Stimulated activated memory B cell treated with anti-CD40 and anti-IgM and Interleukin-4, amounts not matched to agents 10 μg/mL and 1 μg/mL and 100 μg/mL, for 72 hours (primary cell): ENCODE data around the gene CYP19A1.
"Not testable (repeated sequence)": the region's sequence is repeated elsewhere in the genome, so short reads cannot be mapped to it uniquely, and the experiment has no call there.

ENCODE experiments used
- ATAC-seq: fragments of 150-1000 bp; cut with Tn5 transposase; 2 replicates; pipeline ENCODE4 v1.10.0; 2021
- H3K27ac Mint-ChIP-seq: one replicate; pipeline ENCODE4 v1.8.0; 2022; ENCODE audit warnings: mild to moderate bottlenecking, mixed read lengths
- H3K27me3 Mint-ChIP-seq: one replicate; pipeline ENCODE4 v1.8.0; 2022; ENCODE audit warnings: mixed read lengths
- H3K36me3 Mint-ChIP-seq: one replicate; pipeline ENCODE4 v1.8.0; 2022; ENCODE audit warnings: mixed read lengths
- H3K4me1 Mint-ChIP-seq: one replicate; pipeline ENCODE4 v1.8.0; 2022; ENCODE audit warnings: mixed read lengths
- H3K4me3 Mint-ChIP-seq: one replicate; pipeline ENCODE4 v1.8.0; 2022; ENCODE audit warnings: mild to moderate bottlenecking, moderate library complexity, mixed read lengths
- H3K9me3 Mint-ChIP-seq: one replicate; pipeline ENCODE4 v1.8.0; 2022; ENCODE audit warnings: mixed read lengths

CYP19A1 gene

DNA sequence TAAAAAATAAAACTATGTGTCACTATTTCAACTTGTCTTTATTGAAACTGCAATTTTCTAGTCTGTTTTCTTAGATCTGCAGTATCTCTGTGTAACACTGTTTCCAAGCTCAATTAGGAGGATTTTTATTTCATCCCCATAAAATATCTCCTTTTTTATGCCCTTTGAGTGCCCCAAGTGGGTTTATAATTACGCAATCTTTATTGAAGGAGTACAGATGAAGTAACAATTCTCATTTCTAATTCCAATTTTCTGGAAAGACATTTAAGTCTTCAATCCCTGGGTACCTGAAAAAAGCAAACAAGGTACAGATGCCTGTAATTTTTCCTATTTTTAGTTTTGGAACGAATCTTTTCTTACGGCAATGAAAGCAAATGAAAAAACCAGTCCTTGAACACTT lies 61.3 kb downstream of the CYP19A1 start:
- Mint-ChIP-seq H3K27ac (no peak overlapping the region), H3K4me3 (no peak overlapping the region), H3K36me3 (no peaks in the 10 kb centered on the region), H3K9me3 (no peaks in the 10 kb centered on the region), H3K27me3 (peaks cover 11% of the 10 kb centered on the region), H3K4me1 (no peaks in the 10 kb centered on the region)
- no peak for ATAC-seq

DNA sequence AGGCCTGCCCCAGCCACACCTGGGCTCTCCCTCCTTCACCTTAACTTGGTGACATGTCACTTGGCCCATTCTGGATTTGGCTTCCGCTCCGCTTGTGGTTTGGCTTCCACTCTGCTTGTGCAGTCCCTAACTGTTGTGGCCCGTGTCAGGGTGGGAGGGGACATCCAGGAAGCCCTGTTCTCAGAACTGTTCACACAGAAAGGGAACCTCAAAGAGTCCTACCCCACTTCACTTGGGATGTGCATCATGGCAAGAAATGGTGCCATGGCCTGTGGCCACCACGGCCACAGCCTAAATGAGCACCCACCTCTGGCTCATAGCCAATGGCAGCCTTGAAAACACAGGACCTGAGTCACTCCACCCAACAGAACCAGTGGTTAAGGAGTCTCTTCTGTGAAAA lies 63.4 kb downstream of the CYP19A1 start:
- ATAC-seq, result no peak
- no peaks in the 10 kb centered on the region for H3K4me1 Mint-ChIP-seq
- no peak overlapping the region for H3K4me3 Mint-ChIP-seq
- no peaks in the 10 kb centered on the region for H3K36me3 Mint-ChIP-seq
- no peaks in the 10 kb centered on the region for H3K9me3 Mint-ChIP-seq
- H3K27me3 Mint-ChIP-seq, result peaks cover 11% of the 10 kb centered on the region
- H3K27ac Mint-ChIP-seq, result no peak overlapping the region

DNA sequence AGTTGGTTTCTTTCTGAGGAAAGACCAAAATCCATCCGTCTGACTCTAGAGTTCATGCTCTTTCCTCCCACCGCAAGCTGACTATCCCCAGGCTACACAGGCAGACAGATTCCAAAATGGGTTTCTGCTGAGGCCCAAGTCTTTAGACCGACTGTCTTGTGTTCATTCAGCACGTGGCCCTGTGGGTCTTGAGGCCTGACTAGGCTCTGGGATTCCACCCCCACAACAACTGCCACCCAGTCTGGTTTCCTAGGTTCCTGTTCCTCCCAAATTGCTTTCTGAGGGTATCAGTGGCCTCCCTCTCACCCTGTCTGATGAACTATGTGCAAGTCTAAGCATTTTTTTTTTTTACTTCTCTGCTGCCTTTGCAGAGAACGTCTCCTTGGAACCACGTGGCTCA lies 67.7 kb downstream of the CYP19A1 start:
- Mint-ChIP-seq H3K4me3 (no peak overlapping the region), H3K27me3 (no peaks in the 10 kb centered on the region), H3K27ac (no peak overlapping the region), H3K9me3 (no peaks in the 10 kb centered on the region), H3K36me3 (no peaks in the 10 kb centered on the region), H3K4me1 (peaks cover 9% of the 10 kb centered on the region)
- no peak for ATAC-seq

- Mint-ChIP-seq H3K27me3 (no peaks in the 10 kb centered on the region), H3K4me1 (peaks cover 9% of the 10 kb centered on the region), H3K36me3 (no peaks in the 10 kb centered on the region), H3K9me3 (no peaks in the 10 kb centered on the region), H3K27ac (no peak overlapping the region), H3K4me3 (no peak overlapping the region)
- no peak for ATAC-seq
Observed at GRCh38 chr15:51269496-51269895, 68.9 kb downstream of the CYP19A1 start.

DNA sequence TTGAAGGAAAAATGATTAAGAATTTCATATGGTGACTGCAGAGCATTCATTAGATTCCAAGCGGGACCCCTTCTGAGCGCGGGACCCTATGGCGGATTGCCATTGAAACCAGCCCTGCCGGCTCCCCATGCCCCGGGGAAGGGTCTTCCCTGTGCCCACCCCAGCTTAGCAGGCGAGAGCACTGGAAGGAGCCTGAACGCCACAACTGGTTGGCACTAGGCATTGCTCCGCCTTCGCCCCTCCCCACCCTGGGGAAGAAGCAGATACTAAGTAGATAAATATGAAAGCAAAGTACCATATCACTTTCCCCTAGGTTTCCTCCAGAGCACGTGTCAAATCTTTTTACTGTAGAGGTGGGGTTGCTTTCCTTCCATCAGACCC lies 70.7 kb downstream of the CYP19A1 start:
- ATAC-seq, result no peak
- Mint-ChIP-seq H3K9me3 (no peaks in the 10 kb centered on the region), H3K27ac (no peak overlapping the region), H3K4me3 (peak overlapping the region; percentile 22), H3K4me1 (peaks cover 9% of the 10 kb centered on the region), H3K36me3 (no peaks in the 10 kb centered on the region), H3K27me3 (no peaks in the 10 kb centered on the region)

- H3K4me3 Mint-ChIP-seq, result peak overlapping the region; percentile 22
- H3K27me3 Mint-ChIP-seq, result no peaks in the 10 kb centered on the region
- no peak overlapping the region for H3K27ac Mint-ChIP-seq
- no peaks in the 10 kb centered on the region for H3K9me3 Mint-ChIP-seq
- ATAC-seq, result no peak
- peaks cover 9% of the 10 kb centered on the region for H3K4me1 Mint-ChIP-seq
- no peaks in the 10 kb centered on the region for H3K36me3 Mint-ChIP-seq
Observed at GRCh38 chr15:51267051-51267702, 71.2 kb downstream of the CYP19A1 start.

DNA sequence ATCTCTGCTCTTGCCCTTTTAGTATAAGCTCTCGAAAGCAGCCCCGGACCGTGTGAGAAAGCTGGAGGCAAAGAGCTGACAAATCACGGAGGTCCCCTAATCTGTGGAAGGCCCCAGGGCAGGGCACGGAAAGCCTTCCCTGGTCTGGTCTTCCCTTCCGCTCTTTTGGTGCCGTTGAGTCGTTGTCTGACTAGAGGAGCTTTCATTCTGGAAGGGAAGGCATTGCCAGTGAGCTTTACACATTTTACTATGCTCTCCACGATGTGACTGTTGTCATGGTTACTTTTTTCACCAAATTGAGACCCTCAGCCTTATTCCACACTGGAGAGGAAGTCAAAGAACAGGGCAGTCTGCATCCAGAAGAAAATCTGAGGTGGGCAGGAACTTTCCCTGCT lies 71.7 kb downstream of the CYP19A1 start:
- Mint-ChIP-seq H3K4me3 (no peak overlapping the region), H3K4me1 (peaks cover 9% of the 10 kb centered on the region), H3K9me3 (peaks cover under 1% of the 10 kb centered on the region), H3K27ac (no peak overlapping the region), H3K27me3 (no peaks in the 10 kb centered on the region), H3K36me3 (no peaks in the 10 kb centered on the region)
- ATAC-seq, result no peak

GRCh38 chr15:51265037-51265555 lies 73.3 kb downstream of the CYP19A1 start:
- Mint-ChIP-seq H3K4me1 (peaks cover 9% of the 10 kb centered on the region), H3K27ac (no peak overlapping the region), H3K36me3 (no peaks in the 10 kb centered on the region), H3K9me3 (peaks cover 5% of the 10 kb centered on the region), H3K27me3 (no peaks in the 10 kb centered on the region), H3K4me3 (no peak overlapping the region)
- ATAC-seq, result no peak

- H3K27me3 Mint-ChIP-seq, result no peaks in the 10 kb centered on the region
- H3K36me3 Mint-ChIP-seq, result no peaks in the 10 kb centered on the region
- no peak overlapping the region for H3K27ac Mint-ChIP-seq
Observed at GRCh38 chr15:51263726-51264125, 74.7 kb downstream of the CYP19A1 start.

GRCh38 chr15:51263116-51263515 lies 75.3 kb downstream of the CYP19A1 start:
- H3K27me3 Mint-ChIP-seq, result peaks cover 4% of the 10 kb centered on the region
- no peak overlapping the region for H3K27ac Mint-ChIP-seq
- no peak overlapping the region for H3K4me3 Mint-ChIP-seq
- H3K9me3 Mint-ChIP-seq, result peaks cover 5% of the 10 kb centered on the region
- H3K36me3 Mint-ChIP-seq, result no peaks in the 10 kb centered on the region
- H3K4me1 Mint-ChIP-seq, result peaks cover 6% of the 10 kb centered on the region
- no peak for ATAC-seq

More at GRCh38 chr15:51263726-51264125, 74.7 kb downstream of the CYP19A1 start:
- ATAC-seq, result no peak
- Mint-ChIP-seq H3K9me3 (peaks cover 5% of the 10 kb centered on the region), H3K4me1 (peaks cover 9% of the 10 kb centered on the region), H3K4me3 (no peak overlapping the region)

DNA sequence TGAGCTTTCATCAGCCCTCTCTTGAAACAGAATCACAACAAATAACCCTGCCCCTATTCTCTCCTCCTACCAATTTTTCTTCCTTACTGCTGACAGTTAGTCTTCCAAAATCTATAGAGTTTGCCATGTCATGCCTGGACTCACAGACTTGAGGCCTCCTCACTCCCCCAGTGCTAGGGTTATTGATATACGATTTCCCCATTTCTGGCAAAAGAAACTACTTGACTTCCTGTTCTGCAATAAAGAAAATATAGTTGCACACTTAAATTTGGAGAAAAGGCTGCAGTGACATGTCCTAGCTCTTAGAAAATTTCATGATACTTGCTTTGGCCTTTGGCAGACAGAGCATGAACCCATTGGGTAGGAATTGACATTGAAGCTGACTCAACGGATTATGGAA lies 75.9 kb downstream of the CYP19A1 start:
- Mint-ChIP-seq H3K9me3 (peaks cover 5% of the 10 kb centered on the region), H3K4me3 (no peak overlapping the region)

DNA sequence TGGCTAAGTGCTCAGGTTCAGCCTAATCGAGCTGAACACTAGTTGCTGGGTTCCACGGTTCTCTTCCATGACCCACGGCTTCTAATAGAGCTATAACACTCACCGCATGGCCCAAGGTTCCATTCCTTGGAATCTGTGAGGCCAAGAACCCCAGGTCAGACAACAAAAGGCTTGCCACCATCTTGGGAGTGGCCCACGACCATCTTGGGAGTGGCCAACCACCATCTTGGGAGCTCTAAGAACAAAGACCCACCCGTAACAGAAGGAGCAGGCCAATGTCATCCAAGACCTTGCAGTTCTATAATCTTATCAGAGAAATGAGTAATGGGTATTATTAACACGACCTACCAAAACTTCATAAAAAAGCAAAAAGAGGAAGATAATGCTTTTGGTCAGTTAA lies 77.3 kb downstream of the CYP19A1 start:
- H3K4me1 Mint-ChIP-seq, H3K27ac Mint-ChIP-seq, H3K4me3 Mint-ChIP-seq, H3K27me3 Mint-ChIP-seq, H3K36me3 Mint-ChIP-seq, H3K9me3 Mint-ChIP-seq, ATAC-seq: not testable (repeated sequence)

More for the DNA sequence above, 75.9 kb downstream of the CYP19A1 start:
- no peak overlapping the region for H3K27ac Mint-ChIP-seq
- H3K36me3 Mint-ChIP-seq, result no peaks in the 10 kb centered on the region
- peaks cover 8% of the 10 kb centered on the region for H3K27me3 Mint-ChIP-seq
- no peaks in the 10 kb centered on the region for H3K4me1 Mint-ChIP-seq
- ATAC-seq, result no peak

- Mint-ChIP-seq H3K4me3 (no peak overlapping the region), H3K9me3 (peaks cover 5% of the 10 kb centered on the region), H3K27ac (no peak overlapping the region), H3K4me1 (no peaks in the 10 kb centered on the region), H3K36me3 (no peaks in the 10 kb centered on the region), H3K27me3 (peaks cover 8% of the 10 kb centered on the region)
- ATAC-seq, result no peak
Observed at GRCh38 chr15:51260202-51260601, 78.2 kb downstream of the CYP19A1 start.

DNA sequence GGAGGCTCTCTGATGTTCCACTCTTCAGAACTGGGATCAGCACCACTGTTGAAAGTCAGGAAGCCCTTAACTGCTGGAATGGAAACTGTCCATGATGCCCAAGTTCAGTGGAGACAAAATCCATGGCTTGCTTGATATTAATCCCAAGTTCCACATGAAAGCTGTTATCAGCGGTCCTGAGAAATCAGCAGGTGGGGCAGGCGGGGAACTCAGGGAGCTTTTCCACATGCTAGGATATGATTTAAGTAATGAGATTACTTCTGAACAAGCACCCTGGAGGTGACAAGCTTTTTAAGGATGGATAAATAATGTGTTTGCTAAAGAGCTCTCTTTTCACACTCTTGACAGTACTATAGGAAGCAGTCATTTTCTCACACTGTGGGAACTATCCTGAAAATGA lies 82.9 kb downstream of the CYP19A1 start:
- no peaks in the 10 kb centered on the region for H3K4me1 Mint-ChIP-seq
- no peaks in the 10 kb centered on the region for H3K9me3 Mint-ChIP-seq
- H3K27ac Mint-ChIP-seq, result no peak overlapping the region
- no peak overlapping the region for H3K4me3 Mint-ChIP-seq
- no peaks in the 10 kb centered on the region for H3K36me3 Mint-ChIP-seq
- no peak for ATAC-seq
- H3K27me3 Mint-ChIP-seq, result peaks cover 8% of the 10 kb centered on the region

- Mint-ChIP-seq H3K4me1 (no peaks in the 10 kb centered on the region), H3K9me3 (no peaks in the 10 kb centered on the region), H3K27ac (no peak overlapping the region), H3K27me3 (peaks cover 18% of the 10 kb centered on the region), H3K36me3 (no peaks in the 10 kb centered on the region), H3K4me3 (no peak overlapping the region)
- ATAC-seq, result no peak
Observed at GRCh38 chr15:51253366-51253765, 85.0 kb downstream of the CYP19A1 start.

GRCh38 chr15:51252671-51253070 lies 85.7 kb downstream of the CYP19A1 start:
- no peaks in the 10 kb centered on the region for H3K36me3 Mint-ChIP-seq

More at GRCh38 chr15:51252671-51253070, 85.7 kb downstream of the CYP19A1 start:
- H3K27ac Mint-ChIP-seq, result no peak overlapping the region
- no peaks in the 10 kb centered on the region for H3K4me1 Mint-ChIP-seq
- H3K9me3 Mint-ChIP-seq, result no peaks in the 10 kb centered on the region
- peaks cover 12% of the 10 kb centered on the region for H3K27me3 Mint-ChIP-seq
- H3K4me3 Mint-ChIP-seq, result no peak overlapping the region
- ATAC-seq, result no peak
